SHP77 (cell line): ENCODE results near the gene MC3R.
A peak's percentile ranks its signal among the peaks of the same experiment; 100 is the strongest.
"Not testable (repeated sequence)": the region's sequence is repeated elsewhere in the genome, so short reads cannot be mapped to it uniquely, and the experiment has no call there.

Experiments used
- DNase-seq, 2 experiments: peaks; one replicate each; lab custom pipeline; 2025; lab: John Stamatoyannopoulos, UW

MC3R gene

GRCh38 chr20:56247954-56248782 lies at the start of gene MC3R:
MC3R (plus strand) TSS chr20:56248732; CDS start chr20:56248844, 112 bp downstream.
- peak; percentile 69 to 80 for DNase-seq

GRCh38 chr20:56200456-56200855 lies 48.1 kb upstream of the MC3R start:
- DNase-seq, result no peak

- peak; percentile 31 to 47 for DNase-seq
Observed at GRCh38 chr20:56202493-56203077, 45.9 kb upstream of the MC3R start.

GRCh38 chr20:56204206-56204605 lies 44.3 kb upstream of the MC3R start:
- no peak for DNase-seq

- DNase-seq, result no peak
Observed at GRCh38 chr20:56205346-56205745, 43.2 kb upstream of the MC3R start.

- DNase-seq, result no peak
Observed at GRCh38 chr20:56207656-56208055, 40.9 kb upstream of the MC3R start.

- DNase-seq, result no peak
Observed at GRCh38 chr20:56208121-56208520, 40.4 kb upstream of the MC3R start.

GRCh38 chr20:56211051-56211450 lies 37.5 kb upstream of the MC3R start:
- no peak for DNase-seq

GRCh38 chr20:56212091-56212490 lies 36.4 kb upstream of the MC3R start:
- no peak for DNase-seq

- DNase-seq, result no peak
Observed at GRCh38 chr20:56213321-56213720, 35.2 kb upstream of the MC3R start.

- no peak for DNase-seq
Observed at GRCh38 chr20:56215115-56215514, 33.4 kb upstream of the MC3R start.

- no peak for DNase-seq
Observed at GRCh38 chr20:56217829-56218228, 30.7 kb upstream of the MC3R start.

GRCh38 chr20:56221186-56221585 lies 27.3 kb upstream of the MC3R start:
- not testable (repeated sequence) for DNase-seq

- no peak for DNase-seq
Observed at GRCh38 chr20:56222201-56222600, 26.3 kb upstream of the MC3R start.

- no peak for DNase-seq
Observed at GRCh38 chr20:56222945-56223344, 25.6 kb upstream of the MC3R start.

- DNase-seq, result no peak
Observed at GRCh38 chr20:56223352-56223751, 25.2 kb upstream of the MC3R start.

- DNase-seq, result no peak
Observed at GRCh38 chr20:56228021-56228420, 20.5 kb upstream of the MC3R start.

- DNase-seq, result no peak
Observed at GRCh38 chr20:56229812-56230211, 18.7 kb upstream of the MC3R start.

- DNase-seq, result no peak
Observed at GRCh38 chr20:56234110-56234509, 14.4 kb upstream of the MC3R start.

- no peak for DNase-seq
Observed at GRCh38 chr20:56237335-56237734, 11.2 kb upstream of the MC3R start.

- DNase-seq, result no peak
Observed at GRCh38 chr20:56244259-56244658, 4.3 kb upstream of the MC3R start.

- DNase-seq, result peak; percentile 61 to 67
Observed at GRCh38 chr20:56245761-56246160, 2.8 kb upstream of the MC3R start.

GRCh38 chr20:56249244-56249955 lies 868 bp downstream of the MC3R start:
- DNase-seq, result peak; percentile 53 to 70
